GM12878 (cell line): Measurements from ENCODE around the gene OSTN. TPM values are rescaled to one million over a fixed set of nuclear protein-coding genes. Genes with fewer than 3 reads are reported as not detected.

ENCODE experiments used
- ATAC-seq: fragments of 200-7000 bp; cut with Tn5 transposase; 3 replicates; pipeline ENCODE4 v1.9.1; 2020; ENCODE audit warnings: mild to moderate bottlenecking, moderate library complexity
- BruUV-seq: library from RNA; stranded (reverse); fragments of 400-500 nt; replicated peaks from 2 replicates; lab custom pipeline; 2021; lab: Mats Ljungman, UMichigan
- CTCF ChIA-PET: fragments of 300-600 bp; sonication (Branson Sonifier 250); formaldehyde crosslinking; extraction: SDS; loops from one replicate; lab custom pipeline; 2021; ENCODE audit warnings: inconsistent platforms; lab: Yijun Ruan, JAX
- POLR2A ChIA-PET: fragments of 350-600 bp; formaldehyde crosslinking; extraction: SDS; loops from one replicate; lab custom pipeline; 2021; ENCODE audit warnings: inconsistent platforms; lab: Charles Lee
- RAD21 ChIA-PET: fragments of 300-600 bp; sonication (Branson Sonifier 250); formaldehyde crosslinking; loops from one replicate; lab custom pipeline; 2023; ENCODE audit warnings: antibody characterized with exemption; ENCODE audit not compliant: unreplicated experiment; lab: Charles Lee
- SMC1A ChIA-PET: fragments of 300-600 bp; sonication (Branson Sonifier 250); formaldehyde crosslinking; loops from one replicate; lab custom pipeline; 2023; ENCODE audit not compliant: unreplicated experiment, uncharacterized antibody; lab: Charles Lee
- DNase-seq: peaks from one replicate; pipeline ENCODE4 v3.0.0-alpha.2; 2011; ENCODE audit warnings: low read depth, low spot score
- FAIRE-seq: peaks from 3 replicates; lab custom pipeline; 2011; peaks lifted over from hg19 to GRCh38; lab: Jason Lieb, UNC
- H2AFZ ChIP-seq: 2 replicates; pipeline ENCODE4 v1.6.0; 2011; ENCODE audit warnings: low read depth, low read length, control low read depth; ENCODE audit not compliant: control insufficient read depth
- H3K27ac ChIP-seq: 2 replicates; pipeline ENCODE4 v1.5.1; 2011; ENCODE audit warnings: control low read depth; ENCODE audit not compliant: control insufficient read depth, insufficient read depth
- H3K27me3 ChIP-seq, 2 experiments: replicated peaks in 1 of 2; 2 replicates each; pipeline versions ENCODE4 v1.6.0 to v1.6.1; 2011; ENCODE audit warnings: low read length in 1 of 2; ENCODE audit not compliant: control insufficient read depth in 2 of 2, insufficient read depth in 2 of 2
- H3K36me3 ChIP-seq, 2 experiments: 2 replicates each; pipeline ENCODE4 v1.5.1; 2011; ENCODE audit warnings: low read length in 1 of 2; ENCODE audit not compliant: control insufficient read depth in 2 of 2, insufficient read depth in 2 of 2
- H3K4me1 ChIP-seq: 2 replicates; pipeline ENCODE4 v1.6.1; 2011; ENCODE audit warnings: mild to moderate bottlenecking, low read length, moderate library complexity, mixed read lengths; ENCODE audit not compliant: control insufficient read depth, insufficient read depth
- H3K4me2 ChIP-seq: 2 replicates; pipeline ENCODE4 v1.6.0; 2011; ENCODE audit warnings: control low read depth; ENCODE audit not compliant: control insufficient read depth, insufficient read depth
- H3K4me3 ChIP-seq: fragments of 200-600 bp; sonication (generic); 2 replicates; pipeline ENCODE4 v1.5.1; 2016
- H3K79me2 ChIP-seq: 2 replicates; pipeline ENCODE4 v1.6.0; 2011; ENCODE audit warnings: low read length; ENCODE audit not compliant: control insufficient read depth, insufficient read depth
- H3K9ac ChIP-seq: 2 replicates; pipeline ENCODE4 v1.8.0; 2011; ENCODE audit warnings: low read length, control low read depth, mixed read lengths; ENCODE audit not compliant: control insufficient read depth, insufficient read depth
- H3K9me3 ChIP-seq: replicated peaks from 3 replicates; pipeline ENCODE4 v1.5.1; 2011; ENCODE audit warnings: mild to moderate bottlenecking, low read length; ENCODE audit not compliant: control insufficient read depth, insufficient read depth
- H4K20me1 ChIP-seq: 2 replicates; pipeline ENCODE4 v1.6.0; 2011; ENCODE audit not compliant: control insufficient read depth, insufficient read depth
- CEBPZ ChIP-seq: fragments of 150-350 bp; IDR thresholded peaks from 2 replicates; pipeline ENCODE4 v1.6.1; 2016; ENCODE audit warnings: low read depth, low read length
- ETV6 ChIP-seq, 2 experiments: fragments of 450-650 bp in 1 of 2; IDR thresholded peaks in 1 of 2; conservative IDR thresholded peaks in 1 of 2; 2 replicates each; pipeline ENCODE4 v1.6.1; 2014; ENCODE audit warnings: antibody characterized with exemption in 1 of 2, borderline replicate concordance in 1 of 2, low read depth in 1 of 2, mild to moderate bottlenecking in 1 of 2, moderate library complexity in 1 of 2
- JUNB ChIP-seq: IDR thresholded peaks from 2 replicates; pipeline ENCODE4 v1.6.1; 2016; ENCODE audit warnings: antibody characterized with exemption, mild to moderate bottlenecking
- JUND ChIP-seq: IDR thresholded peaks from 2 replicates; pipeline ENCODE4 v1.6.1; 2012; ENCODE audit warnings: low read depth, mild to moderate bottlenecking, low read length, improper control_type of control experiment, moderate library complexity
- RUNX3 ChIP-seq: IDR thresholded peaks from 2 replicates; pipeline ENCODE4 v1.6.1; 2012; ENCODE audit warnings: low read length, inconsistent platforms
- SMARCA5 ChIP-seq: fragments of 450-650 bp; IDR thresholded peaks from 2 replicates; pipeline ENCODE4 v1.6.1; 2017; ENCODE audit warnings: mild to moderate bottlenecking
- SMC3 ChIP-seq: IDR thresholded peaks from 2 replicates; pipeline ENCODE4 v1.6.1; 2011; ENCODE audit warnings: low read length, improper control_type of control experiment, borderline replicate concordance
- ZBTB40 ChIP-seq: fragments of 450-650 bp; IDR thresholded peaks from 2 replicates; pipeline ENCODE4 v1.6.1; 2016; ENCODE audit warnings: mild to moderate bottlenecking, moderate library complexity, borderline replicate concordance
- ZNF592 ChIP-seq: fragments of 450-650 bp; IDR thresholded peaks from 2 replicates; pipeline ENCODE4 v1.6.1; 2017; ENCODE audit warnings: mild to moderate bottlenecking, moderate library complexity
- WGBS: methylation state at CpG from one replicate; pipeline ENCODE4 v1.1.6; 2016; ENCODE audit warnings: low lambda C conversion rate; ENCODE audit not compliant: insufficient replicate concordance, insufficient coverage; ENCODE audit errors: missing lambda C conversion rate; 5-methylcytosine and 5-hydroxymethylcytosine counted together
- in situ Hi-C: fragments of 300-500 bp; cut with MboI; formaldehyde crosslinking; loops from 9 replicates; pipeline ENCODE4 v1.14.3; 2018; ENCODE audit warnings: mixed read lengths
- intact Hi-C: fragments of 100-400 bp; cut with micrococcal nuclease; formaldehyde crosslinking; loops from one replicate; pipeline ENCODE4 v1.14.2; 2022; ENCODE audit not compliant: unreplicated experiment
- polyA plus RNA-seq, 11 experiments: library from polyadenylated mRNA; depleted of rRNA in 4 of 11; unstranded in 6 of 11; stranded (reverse) in 5 of 11; fragments of >200 nt; fragmentation: Nextera tagmentation in 4 of 11; fragmentation: Illumina TruSeq in 1 of 11; extraction: Ambion mirVana in 4 of 11; extraction: Trizol in 1 of 11; gene quantifications; 1 replicate in 1 of 11; 2 replicates in 10 of 11; pipeline versions ENCODE4 v1.2.1 to v1.2.3, GENCODE V29; 2011 to 2016; ENCODE audit warnings: inconsistent platforms in 2 of 11, missing spikeins in 2 of 11, low read depth in 1 of 11
- total RNA-seq, 4 experiments: library from RNA; depleted of rRNA in 3 of 4; stranded (reverse); fragments of >200 nt in 3 of 4; fragmentation: Illumina TruSeq in 1 of 4; extraction: Trizol in 1 of 4; gene quantifications; 2 replicates each; pipeline versions ENCODE4 v1.2.1 to v1.2.3, GENCODE V29; 2013 to 2021

The OSTN gene
- total and polyA plus RNA-seq, 10 of the 15 experiments (the other 5 are each of a cell fraction or from before 2014, with no cell fraction given) = 0.04 to 0.27 (median 0.06) TPM; not detected in 6

- BruUV-seq = no TSS peak
- Histone ChIP-seq H3K36me3 (no peaks in the 10 kb centered on the region), H2AFZ (no peak overlapping the region; the same call in 1 of the 2 replicates), H3K27me3 (no peaks in the 10 kb centered on the region), H3K4me3 (no peak overlapping the region), H3K79me2 (no peaks in the 10 kb centered on the region), H3K4me2 (no peak overlapping the region), H3K9me3 (no peaks in the 10 kb centered on the region; the same call in 2 of the 3 replicates), H3K9ac (no peak overlapping the region), H3K4me1 (peaks cover 4% of the 10 kb centered on the region; the same call in 1 of the 2 replicates), H4K20me1 (no peaks in the 10 kb centered on the region), H3K27ac (no peak overlapping the region)
- ChIA-PET POLR2A (interaction anchor here (1.0 to 4.4 kb wide), 3 partner anchors 12 to 98 kb away, joined by 3 to 21 read pairs (median 4); no protein-coding TSS in a partner anchor), CTCF (interaction anchor here (1.1 to 1.5 kb wide), 6 partner anchors 8 to 48 kb away, joined by 3 to 5 read pairs (median 4); no protein-coding TSS in a partner anchor), RAD21 (interaction anchor here (0.8 to 3.1 kb wide), 11 partner anchors 9 to 76 kb away, joined by 3 to 11 read pairs (median 3); partner anchors contain the start of gene UTS2B), SMC1A (interaction anchor here (0.7 to 12.4 kb wide), 10 partner anchors 8 to 78 kb away, joined by 3 to 375 read pairs (median 8); no protein-coding TSS in a partner anchor)
- DNase-seq (no peak), FAIRE-seq (peak; percentile 61), ATAC-seq (peak; percentile 47)
- 2% methylated on average over 2 of the region's 2 CpGs for WGBS
- intact Hi-C loops = no loop called here
- in situ Hi-C loops = no loop called here
- TF ChIP-seq JUNB (peak; percentile 95), CEBPZ (no peak), ZBTB40 (no peak), RUNX3 (peak; percentile 96), ETV6 (conservative IDR thresholded peaks at IDR 0.05 in 1 of 2, IDR thresholded peaks at IDR 0.05 in 1 of 2; ENCODE audit: borderline replicate concordance in 1 of 2, low read depth in 1 of 2) (peak in 1 of 2 experiments; percentile 29; a peak in 1 of 4 replicates), ZNF592 (no peak), SMC3 (no peak), SMARCA5 (no peak), JUND (no peak)
Measured at GRCh38 chr3:191283400-191283799, 84.4 kb downstream of the OSTN start.
